ENCODE data around the gene ZBED5. TPM values are rescaled to one million over a fixed set of nuclear protein-coding genes. Genes with fewer than 3 reads are reported as not detected.
A peak's percentile ranks its signal among the peaks of the same experiment; 100 is the strongest.
"Not testable (repeated sequence)": the region's sequence is repeated elsewhere in the genome, so short reads cannot be mapped to it uniquely, and the experiment has no call there.

Gene ZBED5
- total RNA-seq, 4 donors from 2014 or later, result 13.7 to 38.4 (median 29.7) TPM

GRCh38 chr11:10845589-10845988, 12.3 kb downstream of the ZBED5 start:
- H3K36me3 ChIP-seq, result no peaks in the 10 kb centered on the region
- H3K9me3 ChIP-seq, result no peaks in the 10 kb centered on the region
- DNase-seq, result no peak
- 75 to 77% methylated on average over 2 of the region's 2 CpGs for WGBS, 2 donors (ENCODE audit: low coverage in 1 of 2)
- H3K4me3 ChIP-seq, result no peak overlapping the region
- no peak for TF ChIP-seq POLR2AphosphoS5 (IDR thresholded peaks at IDR 0.05)
- TF ChIP-seq CTCF (IDR thresholded peaks at IDR 0.05), result no peak
- no peak for TF ChIP-seq POLR2A (IDR thresholded peaks at IDR 0.05)
- TF ChIP-seq EP300 (IDR thresholded peaks at IDR 0.05; ENCODE audit: low read depth), result no peak
- peaks cover 9 to 33% (median 17%) of the 10 kb centered on the region in 4 donors for H3K4me1 ChIP-seq
- intact Hi-C loops (cut with DNase I; ENCODE audit: low total_unique reads) (no loop called here), in situ Hi-C loops (cut with MboI; ENCODE audit: low pct_ligation_motif_present in 1 of 4, low pct_unique_long_range_greater_than_20kb in 1 of 4, low sequenced_read_pairs in 3 of 4) (no loop called here)
- no peak overlapping the region for H3K27ac ChIP-seq
- no peaks in the 10 kb centered on the region for H3K27me3 ChIP-seq

DNA sequence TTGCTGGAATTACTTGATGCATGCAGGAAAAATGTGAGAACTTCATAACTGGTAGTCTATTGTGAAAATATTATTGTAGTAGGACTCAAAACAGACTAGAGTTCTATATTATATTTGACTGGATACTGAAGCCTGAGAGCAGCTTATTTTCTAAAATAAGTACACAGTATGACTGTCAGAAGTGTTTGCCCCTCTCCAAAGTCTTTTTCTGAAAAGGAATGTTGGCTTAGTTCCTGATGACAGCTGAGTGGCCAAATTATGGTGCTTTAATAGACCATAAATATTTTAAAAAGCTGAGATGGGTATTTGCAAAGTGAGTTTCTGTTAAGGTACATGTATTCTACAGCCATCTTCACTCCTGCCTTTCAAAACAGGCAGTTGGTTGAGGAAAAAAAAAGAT, 13.1 kb downstream of the ZBED5 start:
- in situ Hi-C loops (cut with MboI; ENCODE audit: low pct_ligation_motif_present in 1 of 4, low pct_unique_long_range_greater_than_20kb in 1 of 4, low sequenced_read_pairs in 3 of 4) (no loop called here), intact Hi-C loops (cut with DNase I; ENCODE audit: low total_unique reads) (no loop called here)
- H3K9me3 ChIP-seq, result no peaks in the 10 kb centered on the region
- DNase-seq, result no peak
- H3K4me3 ChIP-seq, result no peak overlapping the region
- TF ChIP-seq EP300 (IDR thresholded peaks at IDR 0.05; ENCODE audit: low read depth), result no peak
- TF ChIP-seq POLR2AphosphoS5 (IDR thresholded peaks at IDR 0.05), result no peak
- no peaks in the 10 kb centered on the region for H3K36me3 ChIP-seq
- H3K27ac ChIP-seq, result peak overlapping the region in 2 of 4 donors; percentile 1 to 13
- H3K4me1 ChIP-seq, result peaks cover 9 to 33% (median 17%) of the 10 kb centered on the region in 4 donors
- no peaks in the 10 kb centered on the region for H3K27me3 ChIP-seq

GRCh38 chr11:10844356-10844755, 13.5 kb downstream of the ZBED5 start:
- no peaks in the 10 kb centered on the region for H3K36me3 ChIP-seq
- peak overlapping the region in 1 of 4 donors; percentile 23 for H3K27ac ChIP-seq
- intact Hi-C loops (cut with DNase I; ENCODE audit: low total_unique reads) (no loop called here), in situ Hi-C loops (cut with MboI; ENCODE audit: low pct_ligation_motif_present in 1 of 4, low pct_unique_long_range_greater_than_20kb in 1 of 4, low sequenced_read_pairs in 3 of 4) (no loop called here)
- H3K4me3 ChIP-seq, result no peak overlapping the region
- TF ChIP-seq POLR2AphosphoS5 (IDR thresholded peaks at IDR 0.05), result no peak
- TF ChIP-seq CTCF (IDR thresholded peaks at IDR 0.05), result no peak
- TF ChIP-seq EP300 (IDR thresholded peaks at IDR 0.05; ENCODE audit: low read depth), result no peak
- TF ChIP-seq POLR2A (IDR thresholded peaks at IDR 0.05), result no peak
- H3K27me3 ChIP-seq, result no peaks in the 10 kb centered on the region
- DNase-seq, result no peak
- no peaks in the 10 kb centered on the region for H3K9me3 ChIP-seq
- H3K4me1 ChIP-seq, result peaks cover 9 to 33% (median 17%) of the 10 kb centered on the region in 4 donors

DNA sequence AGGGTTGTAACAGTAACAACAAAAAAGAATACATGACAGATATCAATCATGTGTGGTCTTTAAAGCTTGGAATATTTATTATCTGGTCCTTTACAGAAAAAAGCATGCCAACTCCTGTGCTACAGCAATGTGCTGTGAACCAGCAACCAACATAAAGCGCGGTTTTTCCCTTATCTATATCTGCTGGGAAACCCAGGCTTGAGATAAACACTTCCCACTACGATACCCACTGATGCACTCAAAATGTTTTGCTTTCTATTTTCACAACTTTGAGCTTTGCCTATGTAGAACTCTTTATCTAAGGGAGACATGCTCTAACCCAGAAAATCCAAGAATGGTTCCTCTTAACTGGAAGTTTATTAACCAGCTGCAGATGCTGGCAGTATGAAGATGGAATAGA, 19.0 kb downstream of the ZBED5 start:
- TF ChIP-seq EP300 (IDR thresholded peaks at IDR 0.05; ENCODE audit: low read depth), result no peak
- no peak for TF ChIP-seq CTCF (IDR thresholded peaks at IDR 0.05)
- TF ChIP-seq POLR2AphosphoS5 (IDR thresholded peaks at IDR 0.05), result no peak
- no peaks in the 10 kb centered on the region for H3K9me3 ChIP-seq
- no peak overlapping the region for H3K27ac ChIP-seq
- no peak overlapping the region for H3K4me3 ChIP-seq
- no peaks in the 10 kb centered on the region for H3K27me3 ChIP-seq
- H3K36me3 ChIP-seq, result no peaks in the 10 kb centered on the region
- H3K4me1 ChIP-seq, result peaks cover 0 to 13% (median 8%) of the 10 kb centered on the region in 4 donors
- 72 to 80% methylated on average over 3 of the region's 3 CpGs for WGBS, 2 donors (ENCODE audit: low coverage in 1 of 2)
- intact Hi-C loops (cut with DNase I; ENCODE audit: low total_unique reads), result no loop called here
- in situ Hi-C loops (cut with MboI; ENCODE audit: low pct_ligation_motif_present in 1 of 4, low pct_unique_long_range_greater_than_20kb in 1 of 4, low sequenced_read_pairs in 3 of 4), result no loop called here
- no peak for DNase-seq

- in situ Hi-C loops (cut with MboI; ENCODE audit: low pct_ligation_motif_present in 1 of 4, low pct_unique_long_range_greater_than_20kb in 1 of 4, low sequenced_read_pairs in 3 of 4) (no loop called here), intact Hi-C loops (cut with DNase I; ENCODE audit: low total_unique reads) (no loop called here)
- no peaks in the 10 kb centered on the region for H3K9me3 ChIP-seq
- H3K4me3 ChIP-seq, result no peak overlapping the region
- TF ChIP-seq POLR2AphosphoS5 (IDR thresholded peaks at IDR 0.05), result no peak
- TF ChIP-seq CTCF (IDR thresholded peaks at IDR 0.05), result no peak
- no peak for TF ChIP-seq EP300 (IDR thresholded peaks at IDR 0.05; ENCODE audit: low read depth)
- no peak for TF ChIP-seq POLR2A (IDR thresholded peaks at IDR 0.05)
- no peak overlapping the region for H3K27ac ChIP-seq
- H3K4me1 ChIP-seq, result peaks cover 0 to 8% (median 5%) of the 10 kb centered on the region in 4 donors
- no peak for DNase-seq
- no peaks in the 10 kb centered on the region for H3K27me3 ChIP-seq
- no peaks in the 10 kb centered on the region for H3K36me3 ChIP-seq
Observed at GRCh38 chr11:10838083-10838482, 19.8 kb downstream of the ZBED5 start.

DNA sequence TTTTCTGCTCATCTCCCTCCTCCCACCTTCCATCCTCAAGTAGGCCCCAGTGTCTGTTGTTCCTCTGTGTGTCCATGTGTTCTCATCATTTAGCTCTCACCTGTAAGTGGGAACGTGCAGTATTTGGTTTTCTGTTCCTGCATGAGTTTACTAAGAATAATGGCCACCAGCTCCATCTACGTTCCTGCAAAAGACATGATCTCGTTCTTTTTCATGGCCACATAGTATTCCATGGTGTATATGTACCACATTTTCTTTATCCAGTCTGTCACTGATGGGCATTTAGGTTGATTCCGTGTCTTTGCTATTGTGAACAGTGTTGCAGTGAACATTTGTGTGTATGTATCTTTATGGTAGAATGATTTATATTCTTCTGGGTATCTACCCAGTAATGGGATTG, 21.0 kb downstream of the ZBED5 start:
- H3K27ac ChIP-seq; H3K9me3 ChIP-seq; H3K27me3 ChIP-seq; intact Hi-C loops (cut with DNase I; ENCODE audit: low total_unique reads); DNase-seq; H3K36me3 ChIP-seq; in situ Hi-C loops (cut with MboI; ENCODE audit: low pct_ligation_motif_present in 1 of 4, low pct_unique_long_range_greater_than_20kb in 1 of 4, low sequenced_read_pairs in 3 of 4); H3K4me1 ChIP-seq; H3K4me3 ChIP-seq: not testable (repeated sequence)
- WGBS, 2 donors (ENCODE audit: low coverage in 1 of 2), result 94 to 100% methylated on average over 4 of the region's 4 CpGs
